SH-SY5Y (cell line): ENCODE results near the gene HBG1.

Experiments used
- GATA2 ChIP-seq: IDR thresholded peaks from 2 replicates; pipeline ENCODE4 v1.6.1; 2011; ENCODE audit warnings: mild to moderate bottlenecking, low read depth, low read length
- GATA3 ChIP-seq: IDR thresholded peaks from 2 replicates; pipeline ENCODE4 v1.6.1; 2011; ENCODE audit warnings: low read depth, mild to moderate bottlenecking, low read length, moderate library complexity

DNA sequence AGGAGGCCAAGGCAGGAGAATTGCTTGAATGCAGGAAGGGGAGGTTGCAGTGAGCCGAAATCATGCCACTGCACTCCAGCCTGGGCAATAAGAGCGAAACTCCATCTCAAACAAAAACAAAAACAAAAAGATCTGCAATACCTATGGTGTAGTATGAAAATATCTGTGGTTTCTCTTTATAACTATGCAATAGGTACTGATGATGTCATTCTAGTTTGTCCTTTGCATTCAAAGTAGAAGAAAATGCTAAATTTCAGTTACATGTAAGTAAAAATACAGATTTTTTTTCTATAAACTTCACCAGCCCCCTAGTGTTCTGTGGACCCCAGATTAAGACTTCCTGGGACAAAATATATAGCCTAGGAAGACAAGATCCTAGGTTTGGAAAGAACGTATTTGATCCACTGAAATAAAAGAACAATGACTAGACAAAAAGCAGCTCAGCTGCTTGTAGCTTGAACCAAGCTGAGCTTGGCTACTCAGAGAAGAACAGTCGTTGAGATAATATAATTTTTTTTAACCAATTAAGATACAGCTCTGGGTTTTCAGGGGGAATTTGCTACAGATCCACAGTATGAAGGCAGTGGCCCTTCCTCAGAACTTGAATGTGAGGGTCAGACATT, 22.8 kb upstream of the HBG1 start:
- TF ChIP-seq GATA3 (no peak), GATA2 (no peak)
